ENCODE results near the gene HSPA13.
"Not testable (repeated sequence)": the region's sequence is repeated elsewhere in the genome, so short reads cannot be mapped to it uniquely, and the experiment has no call there.

The HSPA13 gene, protein sequence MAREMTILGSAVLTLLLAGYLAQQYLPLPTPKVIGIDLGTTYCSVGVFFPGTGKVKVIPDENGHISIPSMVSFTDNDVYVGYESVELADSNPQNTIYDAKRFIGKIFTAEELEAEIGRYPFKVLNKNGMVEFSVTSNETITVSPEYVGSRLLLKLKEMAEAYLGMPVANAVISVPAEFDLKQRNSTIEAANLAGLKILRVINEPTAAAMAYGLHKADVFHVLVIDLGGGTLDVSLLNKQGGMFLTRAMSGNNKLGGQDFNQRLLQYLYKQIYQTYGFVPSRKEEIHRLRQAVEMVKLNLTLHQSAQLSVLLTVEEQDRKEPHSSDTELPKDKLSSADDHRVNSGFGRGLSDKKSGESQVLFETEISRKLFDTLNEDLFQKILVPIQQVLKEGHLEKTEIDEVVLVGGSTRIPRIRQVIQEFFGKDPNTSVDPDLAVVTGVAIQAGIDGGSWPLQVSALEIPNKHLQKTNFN

DNA sequence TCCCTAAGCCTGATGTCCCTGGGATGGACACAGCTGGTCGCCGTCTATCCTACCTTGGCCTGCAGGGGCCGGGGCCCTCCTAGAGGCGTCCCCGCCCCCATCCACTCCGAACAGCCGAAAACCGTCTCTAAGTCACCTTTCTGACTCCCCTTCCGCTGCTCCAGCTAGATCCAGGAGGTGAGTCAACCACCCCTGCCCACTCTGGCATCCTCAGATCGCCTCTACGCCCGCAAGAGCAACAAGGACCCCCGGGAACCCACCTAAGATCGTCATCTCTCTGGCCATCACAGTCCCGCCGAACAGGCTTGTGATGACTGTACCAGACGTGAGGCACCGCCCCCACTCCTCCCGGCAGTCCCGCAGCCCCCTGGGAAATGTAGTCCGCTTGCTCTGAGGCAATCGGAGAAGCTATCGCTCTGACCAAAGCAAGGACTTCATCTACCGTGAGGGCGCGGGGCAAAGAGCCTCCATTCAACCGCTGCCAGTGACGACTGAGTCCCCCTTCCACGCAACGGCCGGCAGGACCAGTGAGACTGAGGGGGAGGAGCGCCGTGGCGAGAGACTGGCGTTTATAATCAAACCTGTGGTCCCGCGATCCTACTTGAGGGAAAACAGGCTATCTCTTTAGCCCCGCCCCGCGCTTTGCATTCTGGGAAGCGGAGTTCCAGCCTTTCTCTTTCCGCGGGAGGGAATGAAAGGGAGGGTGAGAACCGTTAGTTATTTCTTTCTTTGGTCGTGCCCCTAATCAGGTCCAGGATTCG, at the start of gene HSPA13:
HSPA13 (minus strand) TSS at position 312 of the 761 bp plus-strand sequence; CDS start at position 285, 27 bp downstream.
- DNase-seq (ENCODE audit: low read depth in 2 of 2) = peak; percentile 93 to 96

DNA sequence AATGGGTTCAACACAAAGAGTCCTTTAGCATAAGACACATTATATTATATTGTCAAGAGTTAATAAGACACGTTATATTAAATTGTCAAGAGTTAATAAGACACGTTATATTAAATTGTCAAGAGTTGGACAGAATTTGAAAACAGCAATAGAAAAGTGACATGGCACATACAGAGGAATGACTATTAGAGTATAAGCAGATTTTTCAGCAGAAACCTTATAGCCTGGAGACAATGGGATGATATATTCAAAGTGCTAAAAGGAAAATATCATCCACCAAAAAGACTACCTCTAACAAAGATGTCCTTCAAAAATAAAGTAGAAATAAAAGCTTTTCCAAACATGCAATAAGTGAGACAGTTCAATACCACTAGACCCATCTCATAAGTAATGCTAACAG, 36.0 kb upstream of the HSPA13 start:
- no peak for DNase-seq (ENCODE audit: low read depth in 2 of 2)

DNA sequence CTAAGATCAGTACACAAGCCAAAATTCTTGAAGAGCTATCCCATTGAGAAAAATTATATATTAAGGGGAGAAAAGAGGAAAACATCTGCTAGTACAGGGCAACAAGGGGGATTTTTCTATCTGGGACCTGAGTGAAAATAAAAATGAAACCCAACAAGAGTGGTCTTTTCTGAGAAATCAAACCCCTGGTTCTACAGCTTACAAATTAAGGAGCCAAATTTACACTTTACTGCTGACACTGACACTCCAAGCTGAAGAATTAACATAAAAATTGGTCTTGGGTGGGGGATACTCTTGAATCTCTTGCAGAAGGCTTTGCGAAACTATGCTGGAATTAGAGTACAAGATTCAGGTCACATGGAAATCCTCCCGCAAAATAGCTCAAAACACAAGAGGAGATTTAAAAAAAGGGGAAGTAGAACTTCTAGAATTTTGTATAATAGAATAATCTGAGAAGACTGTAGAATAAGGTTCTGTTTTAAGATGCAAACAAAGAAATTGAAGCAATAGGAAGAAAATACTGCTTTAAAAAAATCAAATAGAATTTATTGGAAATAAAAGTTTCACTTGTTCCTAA, 32.1 kb upstream of the HSPA13 start:
- DNase-seq (ENCODE audit: low read depth in 2 of 2) = no peak

DNA sequence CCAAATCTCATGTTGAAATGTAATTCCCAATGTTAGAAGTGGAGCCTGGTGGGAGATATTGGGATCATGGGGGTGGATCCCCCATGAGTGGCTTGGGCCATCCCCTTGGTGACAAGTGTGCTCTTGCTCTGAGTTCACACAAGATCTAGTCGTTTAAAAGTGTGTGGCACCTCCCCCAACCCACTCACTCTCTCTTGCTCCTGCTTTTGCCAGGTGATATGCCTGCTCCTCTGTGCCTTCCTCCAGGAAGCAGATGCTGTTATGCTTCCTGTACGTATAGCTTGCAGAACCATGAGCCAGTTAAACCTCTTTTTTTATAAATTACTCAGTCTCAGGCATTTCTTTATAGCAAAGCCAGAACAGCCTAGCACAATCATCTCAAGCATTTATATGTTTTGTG, 23.0 kb upstream of the HSPA13 start:
- no peak for DNase-seq (ENCODE audit: low read depth in 2 of 2)

DNA sequence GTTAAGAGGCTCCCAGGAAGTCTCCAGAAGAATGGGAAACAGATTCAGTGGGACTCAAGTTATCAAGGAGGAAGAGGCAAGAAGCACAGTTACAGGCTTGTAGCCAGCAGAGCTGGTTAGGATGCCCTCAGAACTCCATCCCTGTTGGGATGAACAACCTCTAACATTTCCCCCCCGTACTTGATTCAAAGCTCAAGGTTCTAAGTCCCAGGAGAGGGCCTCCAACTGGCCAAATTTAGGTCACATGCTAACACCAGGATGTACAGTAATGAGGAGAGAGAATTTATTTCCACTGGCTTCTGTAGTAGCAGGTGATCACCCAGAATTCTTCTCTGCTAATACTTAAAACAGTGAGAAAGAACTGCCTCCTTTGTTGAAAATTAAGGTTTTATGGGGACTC, 22.3 kb upstream of the HSPA13 start:
- DNase-seq (ENCODE audit: low read depth in 2 of 2) = no peak

DNA sequence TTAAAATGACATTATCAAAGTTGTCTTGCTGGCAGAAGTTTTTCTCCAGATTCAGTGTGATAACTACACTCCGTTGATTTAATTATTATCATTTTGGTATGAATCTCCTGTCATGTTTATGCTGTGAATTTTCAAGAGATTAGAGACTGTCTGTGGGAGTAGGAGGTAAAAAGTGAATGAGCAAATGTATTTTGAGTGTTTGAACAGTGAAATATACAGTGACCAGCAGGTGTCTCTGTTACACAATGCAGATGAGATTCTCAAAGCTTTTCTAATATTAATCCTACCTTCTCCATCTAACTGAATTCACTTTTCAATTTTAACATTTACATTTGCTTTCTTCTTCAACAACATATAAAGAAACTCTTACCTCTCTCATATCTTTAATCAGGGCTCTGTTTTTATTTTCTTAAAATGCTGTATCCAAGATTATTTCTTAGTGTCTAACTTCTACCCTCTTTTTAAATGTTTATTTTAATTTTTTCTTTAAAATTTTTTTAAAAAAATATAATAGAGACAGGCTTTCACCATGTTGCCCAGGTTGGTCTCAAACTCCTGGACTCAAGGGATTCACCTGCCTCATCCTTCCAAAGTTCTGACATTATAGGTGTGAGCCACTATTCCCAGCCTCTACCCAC, 20.9 kb upstream of the HSPA13 start:
- DNase-seq (ENCODE audit: low read depth in 2 of 2) = no peak

DNA sequence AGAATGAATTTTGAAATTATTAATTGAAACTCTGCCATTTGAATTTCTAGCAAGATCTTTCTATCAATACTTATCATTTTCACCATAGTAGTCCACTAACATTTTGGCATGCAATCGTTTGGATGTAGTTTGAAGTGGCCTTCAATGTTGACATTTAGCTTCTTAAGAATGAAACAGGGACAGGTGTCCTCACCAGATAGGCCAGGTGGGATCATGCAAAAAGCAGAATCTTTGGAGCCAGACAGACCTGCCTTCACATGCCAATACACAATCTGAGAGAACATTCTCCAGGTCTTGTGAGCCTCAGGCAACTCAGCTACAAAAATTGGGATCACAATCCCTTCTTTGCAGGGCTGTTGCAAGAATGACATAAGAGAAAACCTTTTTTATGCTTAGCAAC, 18.3 kb upstream of the HSPA13 start:
- no peak for DNase-seq (ENCODE audit: low read depth in 2 of 2)

DNA sequence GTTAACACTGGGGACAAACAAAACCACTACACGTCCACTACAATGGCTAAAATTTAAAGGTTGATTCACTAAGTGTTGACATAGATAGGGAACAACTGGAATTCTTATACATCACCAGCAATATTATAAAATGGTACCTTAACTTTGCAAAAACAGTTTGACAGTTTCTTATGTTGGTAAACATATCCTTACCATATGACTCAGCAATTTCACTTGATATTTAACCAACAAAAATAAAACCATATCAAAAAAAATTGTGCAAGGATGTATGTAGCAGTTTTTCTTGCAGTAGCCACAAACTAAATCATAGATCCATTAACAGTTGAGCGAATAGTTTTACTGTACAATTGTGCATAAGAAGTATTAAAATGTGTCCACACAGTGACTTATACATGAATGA, 5.3 kb upstream of the HSPA13 start:
- DNase-seq (ENCODE audit: low read depth in 2 of 2) = no peak

DNA sequence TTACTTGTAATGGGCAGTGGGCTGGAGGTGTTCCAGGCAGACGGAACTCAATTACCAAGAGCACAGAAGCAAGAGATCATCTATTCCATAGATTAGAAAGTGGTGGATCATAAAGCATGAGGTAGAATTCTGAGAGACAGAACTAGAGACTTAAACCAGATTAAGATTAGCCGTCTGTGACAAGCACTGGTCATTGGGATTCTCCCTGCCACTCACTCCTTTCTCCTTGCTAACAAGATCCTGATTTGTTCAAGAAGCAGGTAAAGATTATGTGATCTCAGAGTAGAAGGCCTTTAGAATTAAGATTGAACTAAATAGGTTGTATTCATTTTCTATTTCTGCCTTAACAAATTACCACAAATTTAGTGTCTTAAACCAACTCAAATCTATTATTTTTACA, 1.5 kb upstream of the HSPA13 start:
- no peak for DNase-seq (ENCODE audit: low read depth in 2 of 2)

DNA sequence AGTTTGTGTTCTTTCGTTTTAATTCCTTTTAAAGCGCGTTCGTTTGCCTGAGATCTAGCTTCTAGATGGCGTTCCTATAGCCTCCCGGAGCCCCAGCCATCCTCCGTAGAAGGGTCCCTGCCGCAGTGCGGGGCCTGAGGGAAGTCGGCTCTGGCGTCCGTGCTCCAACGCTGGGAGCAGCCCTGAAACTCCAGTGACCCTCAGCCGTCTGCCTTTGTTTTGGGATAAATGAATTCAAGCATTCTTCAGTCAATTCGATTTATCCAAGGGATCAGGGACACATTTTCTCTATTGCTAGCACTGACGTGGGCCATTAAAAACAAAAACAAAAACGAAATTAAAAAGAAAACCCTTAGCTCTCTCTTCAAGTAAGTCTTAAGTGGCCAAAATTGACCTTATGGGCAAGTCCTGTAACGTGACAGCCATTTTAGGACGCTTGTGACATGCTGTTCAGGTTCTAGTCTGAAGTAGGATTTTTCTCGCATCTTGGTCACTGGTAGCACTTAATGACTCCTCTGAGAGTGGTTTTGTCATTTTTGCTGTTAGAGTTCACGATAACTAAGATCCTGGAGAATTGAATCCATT, 742 bp upstream of the HSPA13 start:
- DNase-seq (ENCODE audit: low read depth in 2 of 2) = peak in 1 of 2 donors; percentile 5

DNA sequence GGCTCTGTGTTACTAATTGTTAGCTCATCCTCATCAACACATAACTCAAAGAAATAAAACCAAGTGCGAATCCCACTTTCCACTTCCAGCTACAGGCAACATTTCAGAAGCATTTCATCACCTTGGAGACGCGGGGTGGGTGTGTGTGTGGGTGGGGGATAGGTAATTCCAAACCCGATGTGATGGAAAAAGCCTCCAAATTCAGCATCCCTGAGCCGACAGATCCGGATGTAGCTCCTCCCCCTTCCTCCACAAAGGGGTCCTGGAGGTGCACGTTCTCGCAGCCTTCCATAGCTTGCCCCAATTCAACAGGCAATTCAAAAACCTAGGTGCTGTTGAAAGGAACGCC, 486 bp downstream of the HSPA13 start:
- DNase-seq (ENCODE audit: low read depth in 2 of 2) = peak in 1 of 2 donors; percentile 23

DNA sequence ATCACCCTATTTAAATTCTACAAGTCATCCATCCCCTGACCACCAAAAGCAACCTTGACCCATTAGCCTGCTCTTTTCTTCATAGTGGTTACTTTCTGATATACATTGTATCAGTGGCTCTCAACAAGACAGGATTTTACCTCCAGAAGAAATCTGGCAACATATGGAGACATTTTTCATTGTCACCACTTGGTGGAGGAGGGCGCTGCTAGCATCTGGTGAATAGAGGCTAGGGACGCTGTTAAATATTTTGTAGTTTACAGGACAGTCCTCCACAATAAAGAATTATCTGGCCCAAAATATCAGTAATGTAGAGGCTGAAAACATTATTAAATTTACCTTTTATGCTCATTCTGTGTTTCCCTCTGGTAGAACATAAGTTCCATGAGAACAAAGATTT, 6.1 kb downstream of the HSPA13 start:
- DNase-seq (ENCODE audit: low read depth in 2 of 2) = no peak

DNA sequence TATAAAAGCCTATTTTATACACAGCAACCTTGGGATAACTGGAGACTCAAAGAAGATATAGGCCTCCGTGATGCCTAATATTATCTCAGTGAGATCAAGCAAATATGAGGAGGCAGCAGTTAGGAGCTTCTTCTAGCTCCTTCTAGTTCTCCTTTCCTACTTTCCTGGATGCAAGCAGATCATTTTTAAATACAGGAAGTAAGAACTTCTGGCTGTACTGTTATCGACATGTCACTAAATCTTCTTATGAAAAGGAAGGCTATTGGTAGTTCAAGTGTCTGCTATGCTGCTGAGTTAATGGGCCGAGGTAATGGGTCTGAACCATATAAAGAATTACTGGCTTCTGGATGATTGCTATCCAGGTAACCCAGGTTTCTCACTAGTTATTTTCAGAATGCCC, 15.9 kb downstream of the HSPA13 start:
- no peak for DNase-seq (ENCODE audit: low read depth in 2 of 2)

DNA sequence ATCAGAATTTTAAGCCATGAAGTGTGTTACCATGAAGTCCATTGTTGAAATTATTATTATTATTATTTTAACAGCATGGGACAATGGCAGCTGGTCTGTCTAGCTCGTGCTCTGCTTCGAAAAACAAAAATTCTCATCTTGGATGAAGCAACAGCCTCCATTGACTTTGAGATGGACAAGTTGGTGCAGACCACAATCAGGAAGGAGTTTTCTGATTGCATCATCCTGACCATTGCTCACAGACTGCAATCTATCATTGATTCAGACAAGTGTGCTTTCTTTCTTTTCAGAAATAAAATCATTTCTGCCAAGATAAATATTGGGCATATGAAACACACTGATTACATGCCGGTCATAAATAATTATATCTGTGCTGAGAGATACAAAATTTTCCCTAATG, 21.0 kb downstream of the HSPA13 start:
- no peak for DNase-seq (ENCODE audit: low read depth in 2 of 2)

DNA sequence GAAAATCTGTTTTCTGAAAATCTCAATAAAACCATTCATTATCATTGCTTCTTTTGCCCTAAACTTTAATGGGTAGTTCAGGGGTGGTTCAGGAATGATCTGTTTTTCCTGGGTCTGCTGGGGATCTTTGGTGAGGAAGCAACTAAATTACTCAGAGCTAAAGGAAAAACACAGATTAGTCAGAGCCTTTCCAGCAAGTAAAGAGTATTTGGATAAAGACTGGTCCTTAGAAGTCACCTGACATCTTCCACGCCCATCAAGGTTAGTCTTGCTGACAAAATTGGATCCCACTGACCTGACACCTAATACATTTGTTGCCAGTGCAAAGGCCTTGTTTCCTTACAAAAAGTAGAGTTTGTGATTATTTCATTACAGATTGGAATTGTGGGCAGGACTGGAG, 24.2 kb downstream of the HSPA13 start:
- no peak for DNase-seq (ENCODE audit: low read depth in 2 of 2)

DNA sequence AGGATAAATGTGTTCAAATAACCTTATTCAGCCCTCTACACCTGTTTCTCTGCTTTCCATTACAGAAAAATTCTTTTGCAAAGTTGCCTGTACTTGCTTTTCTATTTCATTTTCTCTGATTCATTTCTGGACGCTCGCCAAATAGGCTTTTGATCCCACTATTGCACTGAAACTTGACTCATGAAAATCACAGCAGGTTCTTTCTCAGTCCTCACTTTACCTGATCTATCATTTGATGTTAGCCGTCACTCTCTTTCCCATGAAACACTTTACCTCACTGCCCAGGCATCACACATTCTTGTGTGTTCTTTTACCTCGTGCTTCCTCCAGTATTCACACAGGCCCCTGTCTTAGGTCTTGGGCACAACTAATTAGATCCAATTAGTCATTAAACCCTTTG, 26.2 kb downstream of the HSPA13 start:
- DNase-seq (ENCODE audit: low read depth in 2 of 2) = no peak

DNA sequence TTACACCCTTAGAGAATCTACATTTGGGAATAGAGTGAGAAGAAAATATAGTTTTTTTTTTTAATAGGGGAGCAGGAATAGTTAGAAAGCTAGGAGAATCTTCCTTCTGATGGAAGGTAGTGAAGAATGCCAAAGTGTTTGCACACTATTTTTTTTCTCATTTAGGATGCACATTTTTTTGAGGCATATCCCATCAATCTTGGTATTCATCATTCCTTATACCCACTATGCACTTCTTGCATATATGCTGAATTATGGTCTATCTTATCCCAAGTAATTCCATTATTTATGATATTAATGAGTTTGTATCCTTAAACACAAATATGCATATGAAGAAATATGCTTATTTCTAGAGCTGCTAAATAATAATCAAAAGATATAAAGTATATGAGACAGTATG, 28.4 kb downstream of the HSPA13 start:
- DNase-seq (ENCODE audit: low read depth in 2 of 2) = no peak

DNA sequence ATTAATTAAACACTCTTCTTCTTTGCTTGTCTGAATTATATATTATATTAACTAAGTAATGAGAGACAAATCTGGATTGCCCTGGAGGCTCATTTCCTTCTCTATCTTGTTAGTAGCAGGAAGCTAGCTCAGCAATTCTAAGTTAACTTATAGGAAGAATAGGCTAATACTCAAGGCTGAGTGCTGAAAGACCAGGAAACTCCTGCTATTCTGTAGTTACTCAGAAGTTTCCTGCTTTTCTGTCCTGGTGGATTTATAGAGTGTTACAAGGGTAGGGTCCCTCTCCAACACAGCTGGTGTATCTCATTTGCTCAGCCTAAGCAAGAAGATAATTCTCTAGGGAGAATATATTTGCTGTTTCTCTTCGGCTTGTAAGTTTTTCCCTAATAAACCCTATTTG, 29.2 kb downstream of the HSPA13 start:
- no peak for DNase-seq (ENCODE audit: low read depth in 2 of 2)

DNA sequence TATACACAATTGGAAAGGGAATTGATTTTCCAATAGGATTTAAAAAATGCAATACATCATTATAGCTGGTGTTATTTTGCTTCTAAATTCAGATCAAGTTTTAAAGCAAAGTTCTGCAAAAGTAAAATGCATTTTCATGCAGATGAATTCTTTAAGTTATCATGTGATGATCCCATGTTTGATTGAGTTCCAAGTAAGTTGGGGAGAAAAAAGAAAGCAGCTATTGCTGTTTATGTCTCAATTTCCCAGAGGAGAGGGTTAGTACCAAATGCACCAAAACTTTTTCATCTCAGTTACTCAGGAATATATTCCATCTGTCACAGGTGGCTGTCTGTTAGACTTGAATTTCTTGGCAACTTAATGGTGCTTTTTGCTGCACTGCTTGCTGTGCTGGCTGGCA, 29.7 kb downstream of the HSPA13 start:
- no peak for DNase-seq (ENCODE audit: low read depth in 2 of 2)

DNA sequence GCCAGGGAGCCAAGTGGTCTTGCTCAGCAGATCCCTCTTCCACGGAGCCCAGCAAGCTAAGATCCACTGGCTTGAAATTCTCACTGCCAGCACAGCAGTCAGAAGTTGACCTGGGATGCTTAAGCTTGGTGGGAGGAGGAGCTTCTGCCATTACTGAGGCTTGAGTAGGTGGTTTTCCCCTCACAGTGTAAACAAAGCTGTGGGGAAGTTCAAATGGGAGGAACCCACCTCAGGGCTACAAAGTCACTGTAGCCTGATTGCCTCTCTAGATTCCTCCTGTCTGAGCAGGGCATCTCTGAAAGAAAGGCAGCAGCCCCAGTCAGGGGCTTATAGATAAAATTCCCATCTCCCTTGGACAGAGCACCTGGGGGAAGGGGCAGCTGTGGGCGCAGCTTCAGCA, 55.6 kb downstream of the HSPA13 start:
- not testable (repeated sequence) for DNase-seq (ENCODE audit: low read depth in 2 of 2)

DNA sequence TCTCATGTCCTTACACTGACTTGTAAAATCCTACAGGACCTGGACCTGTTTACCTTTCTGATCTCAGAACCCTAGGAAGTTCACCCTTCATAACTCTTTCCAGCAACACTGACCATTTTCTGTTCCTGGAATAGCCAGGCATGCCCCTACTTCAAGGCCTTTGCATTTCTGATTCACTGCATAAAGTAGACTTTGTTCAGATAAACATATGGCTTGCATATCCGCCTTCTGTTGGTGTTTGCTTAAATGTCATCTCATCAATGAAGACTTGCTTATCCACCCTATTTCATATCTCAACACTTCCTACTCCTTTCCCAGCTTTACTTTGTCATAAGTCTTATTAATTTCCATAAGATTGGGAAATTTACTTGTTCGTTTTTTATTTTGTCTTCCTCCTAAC, 57.4 kb downstream of the HSPA13 start:
- no peak for DNase-seq (ENCODE audit: low read depth in 2 of 2)
